ENCODE results near the gene RMI1.

DNA sequence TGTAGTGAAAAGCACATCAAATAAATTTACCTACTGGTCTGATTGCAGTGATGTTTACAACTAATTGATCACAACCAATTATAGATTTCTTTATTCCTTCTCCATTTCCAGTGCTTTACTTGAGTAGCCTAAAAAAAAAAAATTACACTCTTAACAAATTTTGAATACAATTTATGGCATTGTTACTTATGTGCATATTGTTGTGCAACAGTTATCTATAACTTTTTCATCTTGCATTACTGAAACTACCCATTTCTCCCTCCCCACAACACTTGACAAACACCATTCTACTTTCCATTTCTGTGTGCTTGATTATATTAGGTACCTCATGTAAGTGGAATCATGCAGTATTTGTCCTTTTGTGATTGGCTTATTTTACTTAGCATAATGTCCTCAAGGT, 12.3 kb downstream of the RMI1 start:
- no peak for TF ChIP-seq POLR2AphosphoS5 (IDR thresholded peaks at IDR 0.05; ENCODE audit: insufficient read depth in 1 of 2, low read depth in 1 of 2)
- TF ChIP-seq, protein P1, sequence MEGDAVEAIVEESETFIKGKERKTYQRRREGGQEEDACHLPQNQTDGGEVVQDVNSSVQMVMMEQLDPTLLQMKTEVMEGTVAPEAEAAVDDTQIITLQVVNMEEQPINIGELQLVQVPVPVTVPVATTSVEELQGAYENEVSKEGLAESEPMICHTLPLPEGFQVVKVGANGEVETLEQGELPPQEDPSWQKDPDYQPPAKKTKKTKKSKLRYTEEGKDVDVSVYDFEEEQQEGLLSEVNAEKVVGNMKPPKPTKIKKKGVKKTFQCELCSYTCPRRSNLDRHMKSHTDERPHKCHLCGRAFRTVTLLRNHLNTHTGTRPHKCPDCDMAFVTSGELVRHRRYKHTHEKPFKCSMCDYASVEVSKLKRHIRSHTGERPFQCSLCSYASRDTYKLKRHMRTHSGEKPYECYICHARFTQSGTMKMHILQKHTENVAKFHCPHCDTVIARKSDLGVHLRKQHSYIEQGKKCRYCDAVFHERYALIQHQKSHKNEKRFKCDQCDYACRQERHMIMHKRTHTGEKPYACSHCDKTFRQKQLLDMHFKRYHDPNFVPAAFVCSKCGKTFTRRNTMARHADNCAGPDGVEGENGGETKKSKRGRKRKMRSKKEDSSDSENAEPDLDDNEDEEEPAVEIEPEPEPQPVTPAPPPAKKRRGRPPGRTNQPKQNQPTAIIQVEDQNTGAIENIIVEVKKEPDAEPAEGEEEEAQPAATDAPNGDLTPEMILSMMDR (IDR thresholded peaks at IDR 0.05): no peak
- no peak for TF ChIP-seq POLR2A (IDR thresholded peaks at IDR 0.05)
